Measurements from ENCODE around the gene TAGLN. TPM values are rescaled to one million over a fixed set of nuclear protein-coding genes. Genes with fewer than 3 reads are reported as not detected.

TAGLN gene
- total and polyA plus RNA-seq, 2 of the 8 experiments (the other 6 are each of a cell fraction or from before 2014, with no cell fraction given) = 140 to 300 TPM

- H3K79me1 ChIP-seq (ENCODE audit: low read depth, low read length) = no peaks in the 10 kb centered on the region; the same call in 1 of the 2 replicates
- H3K18ac ChIP-seq (ENCODE audit: extremely low read depth, low read length) = no peak overlapping the region
- H2BK12ac ChIP-seq (ENCODE audit: low read depth, low read length) = no peak overlapping the region
- H2BK5ac ChIP-seq (ENCODE audit: low read depth, low read length) = no peak overlapping the region
- no peaks in the 10 kb centered on the region for H3K27me3 ChIP-seq (replicated peaks in 1 of 4; ENCODE audit: control insufficient read depth in 3 of 4, extremely low read depth in 1 of 4, insufficient read depth in 3 of 4, low read length in 3 of 4)
- no peak overlapping the region for H2AFZ ChIP-seq (ENCODE audit: low read length)
- no peak overlapping the region for H4K5ac ChIP-seq (ENCODE audit: insufficient read length, low read depth, low read length)
- H3K23ac ChIP-seq (ENCODE audit: insufficient read length) = no peak overlapping the region
- H4K91ac ChIP-seq (replicated peaks; ENCODE audit: insufficient read length, low read length) = no peak overlapping the region
- WGBS, 2 experiments (ENCODE audit: extremely low coverage in 1 of 2, insufficient coverage in 1 of 2, insufficient read length in 1 of 2, insufficient replicate concordance in 2 of 2, low coverage in 1 of 2, low lambda C conversion rate in 2 of 2, missing lambda C conversion rate in 1 of 2) = 95% methylated on average over 2 of the region's 2 CpGs; no CpG with 5 or more reads in 1 of the 2 experiments
- H3K36me3 ChIP-seq (ENCODE audit: control insufficient read depth in 2 of 4, insufficient read depth in 4 of 4, low read length in 3 of 4) = peaks cover 5 to 56% (median 30%) of the 10 kb centered on the region in 4 experiments; a peak in 7 of 8 replicates
- no peak overlapping the region for H4K8ac ChIP-seq (ENCODE audit: extremely low read depth, insufficient read depth, low read length)
- no peak overlapping the region for H3K27ac ChIP-seq (ENCODE audit: low read depth, low read length)
- H3K79me2 ChIP-seq (ENCODE audit: control insufficient read depth in 1 of 2, insufficient read depth in 2 of 2, low read length in 2 of 2) = peaks cover 0 to 4% of the 10 kb centered on the region in 2 experiments; a peak in 1 of 4 replicates
- H2BK120ac ChIP-seq (replicated peaks; ENCODE audit: low read depth, low read length) = no peak overlapping the region
- no peak overlapping the region for H3K4me3 ChIP-seq (ENCODE audit: extremely low read depth in 1 of 4, insufficient read depth in 2 of 4, low read depth in 3 of 4, low read length in 4 of 4)
- no peak overlapping the region for H3K14ac ChIP-seq (ENCODE audit: insufficient read length)
- POLR2A ChIA-PET (ENCODE audit: partially characterized antibody) = interaction anchor here (0.6 to 2.5 kb wide), 9 partner anchors 9 to 74 kb away, joined by 3 to 7 read pairs (median 5); partner anchors contain the start of gene SIDT2
- no peak overlapping the region for H3K9ac ChIP-seq (replicated peaks in 1 of 4; ENCODE audit: extremely low read depth in 1 of 4, low read depth in 3 of 4, low read length in 3 of 4)
- CTCF ChIA-PET (ENCODE audit: partially characterized antibody) = interaction anchor here (0.6 to 2.0 kb wide), 7 partner anchors 12 to 1429 kb away, joined by 3 to 9 read pairs (median 3); partner anchors contain the start of gene PAFAH1B2
- H3K9me3 ChIP-seq (ENCODE audit: insufficient read depth in 2 of 2, low read depth in 1 of 2, low read length in 1 of 2) = no peaks in the 10 kb centered on the region
- no peak overlapping the region for H2AK5ac ChIP-seq (ENCODE audit: low read depth, low read length)
- no peak overlapping the region for H3K4me2 ChIP-seq (ENCODE audit: insufficient read depth in 1 of 2, low read depth in 2 of 2, low read length in 2 of 2)
- no peak for FAIRE-seq
- no peak overlapping the region for H3K56ac ChIP-seq (replicated peaks; ENCODE audit: insufficient read length, low read depth, low read length)
- DNase-seq (ENCODE audit: low read depth in 1 of 2, low spot score in 2 of 2) = no peak
- H2BK20ac ChIP-seq (ENCODE audit: low read length) = no peak overlapping the region
- no peaks in the 10 kb centered on the region for H3K23me2 ChIP-seq (ENCODE audit: low read depth, low read length)
- no peak overlapping the region for H3K4ac ChIP-seq (replicated peaks; ENCODE audit: insufficient read length, low read depth, low read length)
- H2BK15ac ChIP-seq (ENCODE audit: low read length) = no peak overlapping the region
- H4K20me1 ChIP-seq (replicated peaks in 1 of 2; ENCODE audit: control insufficient read depth in 1 of 2, insufficient read depth in 2 of 2, low read length in 2 of 2) = peaks cover 1 to 2% of the 10 kb centered on the region in 2 experiments
- H3K4me1 ChIP-seq (replicated peaks in 1 of 4; ENCODE audit: control insufficient read depth in 3 of 4, insufficient read depth in 4 of 4, low read length in 3 of 4) = no peaks in the 10 kb centered on the region
- no peak for TF ChIP-seq TAF1 (IDR thresholded peaks at IDR 0.05; ENCODE audit: low read depth, low read length)
- no peak for TF ChIP-seq SIX5 (IDR thresholded peaks at IDR 0.05; ENCODE audit: low read depth, low read length)
- TF ChIP-seq ZNF274 (IDR thresholded peaks at IDR 0.05; ENCODE audit: borderline replicate concordance, extremely low read depth, low read length) = no peak
- TF ChIP-seq MAX (IDR thresholded peaks at IDR 0.05) = no peak
- no peak for TF ChIP-seq YY1 (IDR thresholded peaks at IDR 0.05; ENCODE audit: low read depth, low read length)
- TF ChIP-seq CREB1 (IDR thresholded peaks at IDR 0.05) = no peak
- TF ChIP-seq SAP30 (IDR thresholded peaks at IDR 0.05; ENCODE audit: insufficient read depth, insufficient replicate concordance, low read length) = no peak
- no peak for TF ChIP-seq POLR2AphosphoS5 (IDR thresholded peaks at IDR 0.05; ENCODE audit: low read depth, low read length)
- no peak for TF ChIP-seq KDM5A (IDR thresholded peaks at IDR 0.05; ENCODE audit: low read length)
- no peak for TF ChIP-seq HDAC2 (IDR thresholded peaks at IDR 0.05; ENCODE audit: borderline replicate concordance in 1 of 2, low read depth in 2 of 2, low read length in 2 of 2)
- TF ChIP-seq NANOG (IDR thresholded peaks at IDR 0.05; ENCODE audit: insufficient read depth, low read depth, low read length, poor library complexity, severe bottlenecking) = no peak
- TF ChIP-seq SIN3A (conservative IDR thresholded peaks at IDR 0.05 in 1 of 2, IDR thresholded peaks at IDR 0.05 in 1 of 2; ENCODE audit: low read depth in 1 of 2, low read length in 2 of 2) = no peak
- TF ChIP-seq RFX5 (IDR thresholded peaks at IDR 0.05; ENCODE audit: borderline replicate concordance, low read depth, low read length) = no peak
- no peak for TF ChIP-seq CHD1 (IDR thresholded peaks at IDR 0.05; ENCODE audit: low read depth, low read length)
These were observed 29.4 kb upstream of the TAGLN start for GRCh38 chr11:117169736-117170135.
